Hepatocyte (in vitro differentiated cells): ENCODE results near the gene C1orf21. TPM values are rescaled to one million over a fixed set of nuclear protein-coding genes. Genes with fewer than 3 reads are reported as not detected.

ENCODE experiments used
- DNase-seq: peaks from one replicate; pipeline ENCODE4 v3.0.0-alpha.2; 2016; ENCODE audit warnings: low spot score
- H2AFZ ChIP-seq: fragments of 200-600 bp; sonication (generic); 2 replicates; pipeline ENCODE4 v1.6.0; 2016; ENCODE audit warnings: antibody characterized with exemption, mild to moderate bottlenecking
- H3K27ac ChIP-seq: fragments of 200-600 bp; sonication (generic); 2 replicates; pipeline ENCODE4 v1.5.1; 2016; ENCODE audit warnings: mild to moderate bottlenecking
- H3K27me3 ChIP-seq: fragments of 200-600 bp; sonication (generic); 2 replicates; pipeline ENCODE4 v1.6.1; 2016
- H3K36me3 ChIP-seq: fragments of 200-600 bp; sonication (generic); replicated peaks from 2 replicates; pipeline ENCODE4 v1.5.1; 2016; ENCODE audit warnings: low read depth; ENCODE audit not compliant: insufficient read depth
- H3K4me1 ChIP-seq: fragments of 200-600 bp; sonication (generic); 2 replicates; pipeline ENCODE4 v1.5.1; 2016; ENCODE audit warnings: mild to moderate bottlenecking, moderate library complexity; ENCODE audit not compliant: insufficient read depth
- H3K4me2 ChIP-seq: fragments of 200-600 bp; sonication (generic); 2 replicates; pipeline ENCODE4 v1.6.0; 2016
- H3K4me3 ChIP-seq: fragments of 200-600 bp; sonication (generic); 2 replicates; pipeline ENCODE4 v1.5.1; 2016; ENCODE audit warnings: mild to moderate bottlenecking
- H3K79me2 ChIP-seq: fragments of 200-600 bp; sonication (generic); 2 replicates; pipeline ENCODE4 v1.6.0; 2017; ENCODE audit warnings: mild to moderate bottlenecking
- H3K9me2 ChIP-seq: fragments of 200-600 bp; sonication (generic); replicated peaks from 2 replicates; pipeline ENCODE4 v1.6.0; 2017; ENCODE audit warnings: mild to moderate bottlenecking; ENCODE audit not compliant: insufficient read depth
- H3K9me3 ChIP-seq: fragments of 200-600 bp; sonication (generic); 2 replicates; pipeline ENCODE4 v1.5.1; 2016; ENCODE audit warnings: low read depth, mild to moderate bottlenecking
- H4K20me1 ChIP-seq: fragments of 200-600 bp; sonication (generic); 2 replicates; pipeline ENCODE4 v1.6.0; 2016; ENCODE audit warnings: mild to moderate bottlenecking; ENCODE audit not compliant: insufficient read depth, poor library complexity, severe bottlenecking
- CTCF ChIP-seq: fragments of 200-600 bp; sonication (generic); IDR thresholded peaks from 2 replicates; pipeline ENCODE4 v1.5.1; 2016; ENCODE audit warnings: antibody characterized with exemption, mild to moderate bottlenecking; ENCODE audit not compliant: poor library complexity
- EZH2 ChIP-seq: fragments of 200-600 bp; sonication (generic); IDR thresholded peaks from 2 replicates; pipeline ENCODE4 v1.6.1; 2016; ENCODE audit warnings: antibody characterized with exemption, mild to moderate bottlenecking, borderline replicate concordance
- EZH2phosphoT487 ChIP-seq: fragments of 200-600 bp; sonication (generic); IDR thresholded peaks from one replicate; pipeline ENCODE4 v1.6.1; 2018; ENCODE audit warnings: antibody characterized with exemption, mild to moderate bottlenecking, low read depth, moderate library complexity; ENCODE audit not compliant: unreplicated experiment, severe bottlenecking
- WGBS: methylation state at CpG from one replicate; pipeline ENCODE4 v1.1.6; 2016; ENCODE audit warnings: low lambda C conversion rate; ENCODE audit errors: missing lambda C conversion rate; 5-methylcytosine and 5-hydroxymethylcytosine counted together
- polyA plus RNA-seq: library from polyadenylated mRNA; unstranded; fragments of >200 nt; fragmentation: Nextera tagmentation; extraction: Ambion mirVana; gene quantifications from 2 replicates; pipeline ENCODE4 v1.2.1, GENCODE V29; 2016
- total RNA-seq: library from RNA; depleted of rRNA; stranded (reverse); fragments of >200 nt; gene quantifications from 2 replicates; pipeline ENCODE4 v1.2.3, GENCODE V29; 2014

The C1orf21 gene
- total and polyA plus RNA-seq, 2 experiments from 2014 or later: 26.9 to 37.9 TPM

GRCh38 chr1:184351416-184351975 is 35.3 kb upstream of the C1orf21 start:
- no peak overlapping the region for H3K4me3 ChIP-seq
- H3K27ac ChIP-seq: no peak overlapping the region
- H3K9me3 ChIP-seq: no peaks in the 10 kb centered on the region
- 91% methylated on average over 3 of the region's 3 CpGs for WGBS
- TF ChIP-seq EZH2phosphoT487 (no peak), CTCF (no peak), EZH2 (no peak)
- no peak overlapping the region for H3K4me2 ChIP-seq
- no peaks in the 10 kb centered on the region for H3K79me2 ChIP-seq
- H4K20me1 ChIP-seq: no peaks in the 10 kb centered on the region
- peaks cover 6% of the 10 kb centered on the region for H3K27me3 ChIP-seq
- H3K4me1 ChIP-seq: no peaks in the 10 kb centered on the region
- DNase-seq: no peak
- H2AFZ ChIP-seq: no peak overlapping the region
- H3K9me2 ChIP-seq: no peaks in the 10 kb centered on the region
- H3K36me3 ChIP-seq: no peaks in the 10 kb centered on the region

- 85% methylated on average over 1 of the region's 1 CpG for WGBS
- no peak overlapping the region for H3K4me2 ChIP-seq
Observed at GRCh38 chr1:184352776-184353175, 34.1 kb upstream of the C1orf21 start.

GRCh38 chr1:184354719-184355118 is 32.1 kb upstream of the C1orf21 start:
- H2AFZ ChIP-seq: no peak overlapping the region
- no peaks in the 10 kb centered on the region for H3K9me2 ChIP-seq
- no peak for TF ChIP-seq EZH2phosphoT487
- TF ChIP-seq EZH2: no peak
- TF ChIP-seq CTCF: no peak
- H3K4me1 ChIP-seq: no peaks in the 10 kb centered on the region
- no peak for DNase-seq
- no peaks in the 10 kb centered on the region for H3K79me2 ChIP-seq
- H4K20me1 ChIP-seq: no peaks in the 10 kb centered on the region
- peaks cover 5% of the 10 kb centered on the region for H3K27me3 ChIP-seq
- H3K36me3 ChIP-seq: no peaks in the 10 kb centered on the region
- no peaks in the 10 kb centered on the region for H3K9me3 ChIP-seq
- no peak overlapping the region for H3K4me2 ChIP-seq
- WGBS: 76% methylated on average over 2 of the region's 2 CpGs
- H3K27ac ChIP-seq: no peak overlapping the region
- no peak overlapping the region for H3K4me3 ChIP-seq

More at GRCh38 chr1:184352776-184353175, 34.1 kb upstream of the C1orf21 start:
- Histone ChIP-seq H4K20me1 (no peaks in the 10 kb centered on the region), H3K9me2 (no peaks in the 10 kb centered on the region), H3K4me1 (no peaks in the 10 kb centered on the region), H3K27ac (no peak overlapping the region), H3K36me3 (no peaks in the 10 kb centered on the region), H2AFZ (no peak overlapping the region), H3K27me3 (peaks cover 6% of the 10 kb centered on the region), H3K4me3 (no peak overlapping the region), H3K79me2 (no peaks in the 10 kb centered on the region), H3K9me3 (no peaks in the 10 kb centered on the region)
- TF ChIP-seq EZH2phosphoT487 (no peak), CTCF (no peak), EZH2 (no peak)
- DNase-seq: no peak

GRCh38 chr1:184356891-184357290 is 29.9 kb upstream of the C1orf21 start:
- no peak overlapping the region for H3K27ac ChIP-seq
- no peak overlapping the region for H3K4me2 ChIP-seq
- no peaks in the 10 kb centered on the region for H3K9me3 ChIP-seq
- H3K79me2 ChIP-seq: no peaks in the 10 kb centered on the region
- 89% methylated on average over 2 of the region's 2 CpGs for WGBS
- H2AFZ ChIP-seq: no peak overlapping the region
- H3K4me1 ChIP-seq: no peaks in the 10 kb centered on the region
- no peaks in the 10 kb centered on the region for H4K20me1 ChIP-seq
- no peak for TF ChIP-seq EZH2
- TF ChIP-seq EZH2phosphoT487: no peak
- TF ChIP-seq CTCF: no peak
- H3K4me3 ChIP-seq: no peak overlapping the region
- no peak for DNase-seq
- no peaks in the 10 kb centered on the region for H3K27me3 ChIP-seq
- H3K36me3 ChIP-seq: no peaks in the 10 kb centered on the region
- H3K9me2 ChIP-seq: no peaks in the 10 kb centered on the region
